GM19238 (cell line): ENCODE data around the gene ATP2B1.
"Not testable (repeated sequence)": the region's sequence is repeated elsewhere in the genome, so short reads cannot be mapped to it uniquely, and the experiment has no call there.

Experiments used
- DNase-seq: peaks from one replicate; pipeline ENCODE4 v3.0.0; 2011; ENCODE audit warnings: low spot score; ENCODE audit not compliant: insufficient read length

The ATP2B1 gene

GRCh38 chr12:89717759-89718523 lies 9.3 kb upstream of the ATP2B1 start:
- no peak for DNase-seq

DNA sequence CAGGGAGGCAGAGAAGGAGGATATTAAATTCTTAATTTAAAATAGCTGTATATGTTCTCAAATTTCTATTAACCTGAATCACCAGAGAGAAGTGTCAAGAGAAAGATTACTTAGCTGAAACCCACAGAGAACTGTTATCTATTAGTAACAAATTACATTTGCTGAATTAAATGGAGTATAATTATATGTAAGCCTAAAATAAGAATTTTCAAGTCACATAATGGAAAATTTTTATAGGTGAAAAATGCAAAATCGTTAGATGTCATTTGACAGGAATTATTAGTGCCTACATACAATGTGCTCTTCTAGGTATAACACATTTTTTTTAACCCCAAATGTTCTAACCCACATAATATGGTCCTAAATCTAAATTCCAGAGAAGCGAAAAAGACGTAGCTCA lies 4.1 kb upstream of the ATP2B1 start:
- no peak for DNase-seq

DNA sequence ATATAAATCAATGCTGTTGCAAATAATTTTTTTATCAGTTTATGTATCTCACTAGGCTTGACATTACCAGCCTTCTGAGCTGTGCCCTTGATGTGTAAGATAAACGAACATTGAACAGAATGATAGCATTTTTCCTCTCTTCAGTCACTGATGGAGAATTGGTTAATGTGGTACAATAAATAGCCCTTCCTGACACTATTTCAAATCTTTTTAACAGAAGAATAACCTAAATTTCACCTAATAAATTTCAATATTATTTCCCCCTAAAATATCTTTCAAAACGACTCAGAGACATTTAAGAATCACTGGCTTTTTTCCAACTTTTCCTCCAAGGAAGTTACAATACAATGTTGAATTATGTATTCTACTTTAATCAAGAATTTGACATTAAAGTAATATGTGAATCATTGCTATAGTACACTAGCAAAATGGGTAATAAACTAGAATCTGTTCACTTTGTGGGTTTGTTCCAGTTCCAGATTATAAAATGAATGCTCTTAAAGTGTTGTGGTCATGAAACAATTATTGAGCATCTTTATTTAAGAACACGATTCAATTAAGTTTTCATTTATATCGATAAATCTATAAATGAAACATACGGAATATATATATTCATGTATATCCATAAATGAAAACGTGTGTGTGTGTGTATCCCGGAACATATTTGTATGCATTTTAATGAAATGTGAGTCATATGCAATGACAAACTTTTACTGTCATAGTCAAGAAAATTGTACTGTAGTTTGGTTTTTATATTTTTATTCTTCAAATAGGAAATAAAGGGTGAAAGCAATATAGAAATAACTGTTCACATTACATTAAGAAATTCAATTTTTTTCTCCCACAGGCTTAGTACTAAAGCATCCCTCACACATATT lies 2.5 kb upstream of the ATP2B1 start:
- DNase-seq: no peak

DNA sequence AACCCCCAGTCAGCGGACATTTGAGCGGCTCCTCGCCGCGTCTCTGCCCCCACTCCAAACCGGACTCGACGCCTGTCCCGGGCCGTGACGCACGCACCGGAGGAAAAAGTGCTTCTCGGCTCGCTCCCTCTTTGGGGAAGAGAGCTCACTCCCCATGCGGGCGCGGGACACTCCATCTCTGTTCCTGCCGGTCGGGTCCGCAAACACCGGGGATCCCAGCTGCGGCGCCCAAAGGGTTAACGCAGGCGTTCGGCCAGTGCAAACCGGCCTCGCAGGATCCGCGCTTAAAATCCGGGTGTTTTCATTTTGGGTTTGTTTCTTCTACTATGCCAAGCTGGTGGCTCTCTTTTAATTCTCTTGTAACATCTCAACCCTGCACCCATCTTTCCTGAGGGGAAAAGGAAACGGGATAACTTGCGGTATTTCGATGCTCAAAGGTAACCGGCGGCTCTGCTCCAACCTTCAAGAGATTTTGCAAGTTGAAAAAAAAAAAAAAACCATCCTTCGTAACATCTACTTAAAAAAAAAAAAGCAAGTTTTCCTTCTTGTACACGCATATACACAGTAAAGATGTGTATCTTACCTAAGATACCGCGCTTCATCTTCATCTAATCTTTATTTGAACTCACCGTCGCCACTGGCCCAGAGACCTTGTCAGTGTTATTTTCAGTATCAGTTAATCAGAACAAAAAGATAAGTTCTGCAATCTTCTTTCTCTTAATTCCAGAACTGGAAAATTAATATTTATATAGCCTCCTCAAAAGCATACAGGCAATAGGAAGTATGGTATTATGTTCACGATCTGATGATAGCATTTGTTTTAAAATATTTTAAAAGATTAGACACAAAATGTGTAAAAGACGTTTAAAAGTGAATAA lies 1.6 kb upstream of the ATP2B1 start:
- no peak for DNase-seq

DNA sequence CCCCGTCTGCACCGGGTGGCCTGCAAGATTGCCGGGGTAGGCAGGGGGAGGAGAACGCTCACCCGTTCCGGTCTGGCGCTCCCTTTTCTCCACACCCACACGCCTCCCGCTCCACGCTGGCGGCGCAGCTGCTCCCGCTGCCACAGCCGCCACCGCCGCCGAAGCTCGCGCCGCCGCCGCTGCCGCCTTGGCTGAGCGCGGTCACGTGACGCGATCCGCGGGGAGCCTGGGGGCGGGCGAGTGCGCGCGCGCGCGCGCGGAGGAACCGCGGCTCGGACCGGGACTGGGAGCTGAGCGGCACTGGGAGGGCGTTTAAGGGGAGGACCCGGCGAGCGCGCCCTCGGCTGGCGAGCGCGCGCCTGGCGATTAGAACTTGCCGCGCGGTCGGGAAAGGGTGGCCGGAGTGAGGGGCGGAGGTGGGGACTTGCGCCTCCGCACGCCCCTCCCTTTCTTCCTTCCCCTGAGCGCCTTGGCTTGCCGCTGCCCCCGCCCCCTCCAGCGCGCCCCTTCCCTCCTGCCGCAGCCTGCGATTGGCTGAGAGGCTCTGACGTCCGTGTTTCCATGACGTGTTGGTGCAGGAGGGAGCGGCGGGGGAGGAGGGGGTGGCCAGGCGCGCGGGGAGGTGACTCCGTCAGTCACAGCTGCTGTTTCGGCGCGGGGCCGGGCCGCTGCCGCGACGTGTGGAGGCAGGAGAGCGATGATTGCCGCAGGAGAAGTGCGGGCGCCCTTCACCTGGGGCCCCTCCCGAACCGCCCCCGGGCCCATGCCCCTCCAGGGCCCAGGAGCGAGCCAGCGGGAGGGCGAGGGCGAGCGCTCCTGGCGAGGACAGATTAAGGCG lies 738 bp upstream of the ATP2B1 start:
- peak; percentile 90 for DNase-seq

GRCh38 chr12:89707703-89708564 lies 704 bp downstream of the ATP2B1 start:
- no peak for DNase-seq

DNA sequence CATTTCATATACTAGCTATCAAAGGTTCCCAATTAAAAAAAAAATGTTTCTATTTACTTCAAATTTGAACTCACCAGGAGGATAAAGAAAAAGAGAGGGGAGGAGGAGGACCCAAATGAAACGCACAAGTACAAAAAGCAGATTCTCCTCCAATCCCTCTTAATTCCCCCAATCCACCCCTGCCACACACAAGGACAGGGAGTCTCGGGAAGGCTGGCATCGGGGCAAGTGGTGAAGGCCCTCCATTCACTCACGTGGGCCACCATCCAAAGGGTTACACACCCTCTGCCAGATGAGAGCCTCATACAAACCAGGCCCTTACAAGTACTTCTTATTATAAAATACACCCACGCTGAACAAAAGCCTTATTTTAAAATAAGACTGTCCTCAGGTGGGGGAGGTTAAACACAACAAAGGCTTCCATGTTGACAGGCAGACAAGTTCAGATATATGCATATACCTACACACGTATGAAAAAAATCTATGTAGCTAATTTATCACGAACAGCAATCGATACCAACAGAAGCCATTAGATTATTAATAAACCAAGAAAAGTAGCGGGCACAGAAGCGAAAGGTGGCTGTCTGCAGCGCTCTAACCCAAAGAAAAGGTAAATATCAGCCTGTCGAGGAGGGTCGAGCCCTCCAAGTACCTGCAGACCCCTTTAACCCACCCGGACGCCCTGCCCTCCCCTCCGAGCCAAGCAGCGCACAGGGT lies 1.5 kb downstream of the ATP2B1 start:
- DNase-seq: no peak

DNA sequence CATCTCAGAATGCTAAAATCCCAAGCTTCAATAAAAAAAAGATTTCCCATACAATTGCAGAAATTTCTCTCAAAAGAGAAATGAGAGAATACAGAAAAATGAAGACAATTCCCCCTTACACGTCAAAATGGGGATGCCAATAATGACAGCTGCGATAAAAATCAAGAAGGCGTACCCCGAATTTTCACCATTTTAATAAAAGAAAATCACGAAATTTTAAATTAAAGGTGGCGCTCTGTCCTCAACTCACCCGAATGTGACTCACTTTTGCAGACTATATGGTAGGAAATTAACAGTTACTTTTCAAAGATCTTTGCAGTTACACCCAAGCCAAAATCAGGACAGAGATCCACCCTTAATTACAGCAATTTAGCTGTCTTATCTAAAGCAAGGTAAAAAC lies 2.1 kb downstream of the ATP2B1 start:
- DNase-seq: no peak

- no peak for DNase-seq
Measured at GRCh38 chr12:89704457-89704856, 4.2 kb downstream of the ATP2B1 start.

GRCh38 chr12:89703768-89704167 lies 4.9 kb downstream of the ATP2B1 start:
- no peak for DNase-seq

DNA sequence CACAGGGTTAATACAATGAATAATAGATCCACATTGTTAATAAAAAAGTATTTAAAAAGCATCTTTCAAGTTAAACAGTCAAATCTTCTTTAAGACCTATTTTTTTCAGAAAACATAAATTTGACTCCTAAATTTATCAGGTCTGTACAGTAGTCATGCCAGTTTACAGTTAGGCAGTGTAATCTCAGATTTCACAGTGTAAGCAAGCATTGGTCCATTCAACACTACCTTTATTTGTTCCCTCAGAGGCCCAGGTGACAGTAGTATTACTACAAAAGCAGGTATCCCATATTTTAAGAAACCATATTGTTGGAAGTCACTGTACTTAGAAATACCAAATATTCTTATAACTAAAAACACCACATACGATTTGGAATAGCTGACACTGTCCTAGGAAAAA lies 6.1 kb downstream of the ATP2B1 start:
- DNase-seq: no peak

DNA sequence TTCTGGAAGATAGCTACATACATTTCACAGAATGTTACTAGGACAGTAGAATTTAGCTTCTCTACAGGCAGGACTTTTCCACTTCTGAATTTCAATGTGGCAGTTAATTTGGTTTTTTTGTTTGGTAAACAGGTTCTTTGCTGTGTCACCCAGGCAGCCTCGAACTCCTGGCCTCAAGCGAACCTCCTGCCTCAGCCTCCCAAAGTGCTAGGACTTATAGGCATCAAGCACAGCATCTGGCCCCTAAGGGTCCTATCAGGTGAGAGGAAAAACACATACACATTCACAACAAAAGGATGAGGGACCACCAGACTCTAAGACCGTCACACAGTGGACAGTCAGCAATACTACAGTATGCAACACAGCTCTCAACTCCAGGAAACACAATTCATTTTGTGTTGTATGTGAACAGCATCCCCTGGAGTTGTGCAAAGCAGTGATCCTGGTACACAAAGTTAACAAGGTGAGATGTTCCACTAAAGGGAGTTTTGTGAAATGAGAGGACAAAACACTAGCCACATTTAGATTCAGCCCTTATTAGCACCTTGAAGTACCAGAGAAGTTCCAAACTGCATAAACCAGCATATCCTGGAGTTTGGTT lies 6.9 kb downstream of the ATP2B1 start:
- DNase-seq: no peak

- no peak for DNase-seq
Measured at GRCh38 chr12:89700191-89700810, 8.3 kb downstream of the ATP2B1 start.

DNA sequence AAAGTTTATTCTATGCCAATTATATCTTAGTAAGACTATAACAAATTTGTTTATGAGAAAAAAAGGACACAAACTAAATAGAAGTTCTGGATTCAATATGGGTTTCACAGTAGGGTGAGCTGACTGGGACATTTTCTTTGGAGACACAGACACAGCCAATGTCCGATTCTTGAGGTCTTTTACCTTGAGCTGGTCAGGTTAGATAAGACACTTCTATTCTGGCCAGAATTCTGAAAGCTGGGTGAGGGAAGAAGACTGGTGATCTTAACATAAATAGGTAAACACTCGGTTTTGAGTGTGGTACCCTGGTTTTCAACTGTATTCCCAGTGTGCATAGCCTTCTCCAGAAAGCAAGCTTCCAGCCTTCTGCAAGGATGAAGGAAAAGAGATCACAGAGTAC lies 10.0 kb downstream of the ATP2B1 start:
- no peak for DNase-seq

DNA sequence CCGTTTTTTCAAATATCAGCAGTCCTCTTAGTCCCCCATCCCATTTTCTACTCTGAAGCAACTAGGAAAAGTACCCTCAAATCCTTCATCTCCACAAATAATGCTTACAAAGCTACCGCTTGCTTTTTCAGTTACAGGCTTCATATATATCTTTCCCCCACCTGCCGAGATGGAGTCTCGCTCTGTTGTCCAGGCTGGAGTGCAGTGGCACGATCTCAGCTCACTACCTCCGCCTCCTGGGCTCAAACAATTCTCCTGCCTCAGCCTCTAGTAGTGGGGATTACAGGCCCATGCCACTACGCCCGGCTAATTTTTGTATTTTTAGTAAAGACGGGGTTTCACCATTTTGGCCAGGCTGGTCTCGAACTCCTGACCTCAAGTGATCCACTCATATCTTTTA lies 10.9 kb downstream of the ATP2B1 start:
- not testable (repeated sequence) for DNase-seq

GRCh38 chr12:89697296-89697695 lies 11.3 kb downstream of the ATP2B1 start:
- DNase-seq: no peak

DNA sequence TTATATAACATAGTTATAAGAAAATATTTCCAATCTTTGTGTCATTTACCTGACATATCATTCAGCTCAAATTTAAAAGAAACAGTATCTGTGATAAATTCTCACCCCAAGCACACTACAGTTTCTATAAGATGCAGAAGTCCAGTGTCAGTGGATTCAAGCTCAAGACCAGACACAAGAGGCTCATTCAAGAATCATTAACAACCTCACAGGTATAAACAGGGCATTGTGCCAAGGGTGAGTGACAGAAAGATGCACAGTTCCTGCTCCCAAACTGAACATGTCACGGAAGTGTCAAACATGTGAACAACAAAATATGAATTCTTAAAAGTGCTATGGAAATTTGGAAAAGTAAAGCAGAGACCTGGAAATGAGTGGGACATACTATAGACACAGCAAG lies 12.8 kb downstream of the ATP2B1 start:
- no peak for DNase-seq

- DNase-seq: no peak
Measured at GRCh38 chr12:89695100-89695499, 13.5 kb downstream of the ATP2B1 start.
